NK-92 (cell line): ENCODE data around the gene CLDN9.
A peak's percentile ranks its signal among the peaks of the same experiment; 100 is the strongest.

Experiments
- DNase-seq: peaks from one replicate; lab custom pipeline; 2025; ENCODE audit not compliant: unreplicated experiment; lab: John Stamatoyannopoulos, UW

CLDN9 gene

DNA sequence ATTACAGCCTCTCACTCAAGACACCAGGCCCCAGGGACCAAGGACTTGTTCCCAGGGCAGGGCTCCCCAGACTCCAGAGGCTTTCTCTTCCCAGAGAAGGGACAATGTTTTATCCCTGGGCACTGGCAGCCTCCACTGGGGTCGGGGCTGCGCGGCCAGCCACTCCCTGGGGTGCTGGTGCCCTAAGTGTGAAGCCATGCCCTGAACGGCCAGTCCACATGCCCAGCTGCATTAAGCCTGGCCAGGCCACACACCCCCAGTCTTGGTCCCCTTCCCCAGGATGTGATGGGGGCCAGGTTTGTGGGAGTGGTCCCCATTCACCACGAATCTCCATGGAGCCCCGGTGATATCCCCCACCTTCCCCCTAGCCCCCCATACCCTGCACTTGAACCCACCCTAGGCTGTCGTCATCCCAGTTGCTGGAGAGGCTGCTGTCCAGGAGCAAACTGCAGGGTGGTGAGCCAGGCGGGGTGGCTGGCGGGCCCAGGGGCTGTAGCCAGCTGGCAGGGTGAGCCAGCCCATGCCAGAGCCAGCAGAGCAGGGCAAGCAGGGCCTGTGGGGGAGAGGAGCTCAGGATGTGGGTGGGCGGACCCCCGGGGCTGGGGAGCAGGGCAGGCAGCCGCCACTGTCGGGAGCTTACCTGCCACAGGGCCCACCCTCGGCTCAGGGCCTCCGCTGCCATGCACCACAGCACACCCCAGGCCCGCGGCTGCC is 39.0 kb upstream of the CLDN9 start:
- no peak for DNase-seq

GRCh38 chr16:2974319-2975056 is 38.2 kb upstream of the CLDN9 start:
- no peak for DNase-seq

DNA sequence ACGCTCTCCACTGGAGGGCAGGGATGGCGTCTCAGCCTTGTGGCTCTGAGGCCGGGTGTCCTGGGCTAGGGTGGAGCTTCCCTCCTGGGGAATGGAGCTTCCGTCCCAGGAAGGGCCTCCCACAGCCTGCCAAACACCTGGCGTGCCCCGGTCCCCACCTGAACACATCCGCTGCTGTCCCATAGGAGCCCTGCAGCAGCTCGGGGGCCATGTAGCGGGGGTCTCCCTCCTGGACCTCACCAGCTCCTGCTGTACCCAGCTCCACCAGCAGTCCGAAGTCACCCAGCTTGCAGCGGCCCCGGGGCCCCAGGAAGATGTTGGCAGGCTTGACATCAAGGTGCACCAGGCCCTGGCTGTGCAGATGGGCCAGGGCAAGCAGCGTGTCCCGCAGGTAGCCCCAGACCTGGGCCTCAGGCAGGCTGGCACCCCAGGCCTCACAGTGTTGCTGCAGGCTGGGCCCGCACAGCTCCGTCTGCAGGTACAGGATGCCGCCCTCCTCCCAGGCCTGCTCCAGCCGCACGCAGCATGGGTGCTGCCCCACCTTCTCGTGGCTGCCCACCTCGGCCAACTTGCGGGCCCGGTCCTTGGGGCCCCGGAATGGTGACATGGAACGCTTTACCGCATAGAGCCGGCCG is 37.4 kb upstream of the CLDN9 start:
- DNase-seq, result no peak

DNA sequence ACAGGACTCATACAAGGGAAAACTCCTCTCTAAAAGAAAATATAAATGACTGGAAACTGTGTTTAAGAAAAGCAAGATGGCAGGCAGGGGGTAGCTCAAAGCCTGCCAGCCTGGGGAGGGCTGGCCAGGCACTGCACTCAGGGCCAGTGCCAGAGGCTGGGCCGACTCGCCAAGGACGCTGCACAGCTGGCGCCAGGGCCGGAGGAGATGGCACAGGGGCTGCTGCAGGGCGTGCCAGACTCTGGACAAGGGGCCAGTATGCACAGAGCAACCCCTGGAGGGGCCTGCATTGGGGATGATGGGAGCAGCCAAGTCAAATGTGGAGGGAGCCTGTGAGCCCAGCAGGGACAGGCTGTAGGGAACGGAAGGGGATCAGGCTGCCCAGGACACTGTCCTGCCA is 36.5 kb upstream of the CLDN9 start:
- no peak for DNase-seq

DNA sequence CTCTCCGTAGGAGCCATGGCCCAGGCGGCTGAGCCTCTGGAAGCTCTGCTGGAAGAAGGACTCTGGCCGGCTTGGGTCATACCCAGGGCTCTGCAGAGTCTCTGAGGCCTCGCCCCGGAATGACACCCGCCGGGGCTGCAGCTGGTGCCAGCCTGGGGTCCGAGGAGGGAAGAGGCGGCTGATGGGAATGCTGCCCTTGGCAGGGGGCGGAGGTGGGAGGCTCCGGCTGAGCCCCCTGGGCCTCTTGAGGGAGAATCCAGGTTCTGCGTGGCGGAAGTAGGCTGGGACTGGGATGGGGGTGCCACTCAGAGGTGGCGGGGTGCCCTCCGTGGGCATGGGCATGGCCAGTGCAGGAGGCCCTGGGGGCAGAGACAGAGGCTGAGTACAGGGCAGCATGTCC is 36.0 kb upstream of the CLDN9 start:
- no peak for DNase-seq

DNA sequence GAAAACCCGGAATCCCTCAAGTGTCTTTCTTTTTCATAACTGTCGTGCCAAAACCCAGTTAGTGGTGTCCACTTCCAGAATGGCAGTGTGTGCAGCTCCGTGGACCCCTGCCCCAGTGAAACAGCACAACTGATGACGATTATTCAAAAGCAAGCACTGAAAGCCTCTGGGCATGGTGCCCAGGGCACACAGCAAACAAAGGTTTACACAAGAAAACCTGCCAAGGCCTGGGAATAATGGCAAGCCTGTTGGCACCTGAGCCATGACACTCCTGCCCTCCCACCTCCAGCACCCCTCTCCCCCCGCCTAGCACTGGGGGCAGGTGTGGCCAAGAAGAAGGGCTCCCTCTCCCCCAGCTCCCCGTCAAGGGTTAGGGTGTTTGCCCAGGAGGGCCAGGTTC is 35.3 kb upstream of the CLDN9 start:
- no peak for DNase-seq

DNA sequence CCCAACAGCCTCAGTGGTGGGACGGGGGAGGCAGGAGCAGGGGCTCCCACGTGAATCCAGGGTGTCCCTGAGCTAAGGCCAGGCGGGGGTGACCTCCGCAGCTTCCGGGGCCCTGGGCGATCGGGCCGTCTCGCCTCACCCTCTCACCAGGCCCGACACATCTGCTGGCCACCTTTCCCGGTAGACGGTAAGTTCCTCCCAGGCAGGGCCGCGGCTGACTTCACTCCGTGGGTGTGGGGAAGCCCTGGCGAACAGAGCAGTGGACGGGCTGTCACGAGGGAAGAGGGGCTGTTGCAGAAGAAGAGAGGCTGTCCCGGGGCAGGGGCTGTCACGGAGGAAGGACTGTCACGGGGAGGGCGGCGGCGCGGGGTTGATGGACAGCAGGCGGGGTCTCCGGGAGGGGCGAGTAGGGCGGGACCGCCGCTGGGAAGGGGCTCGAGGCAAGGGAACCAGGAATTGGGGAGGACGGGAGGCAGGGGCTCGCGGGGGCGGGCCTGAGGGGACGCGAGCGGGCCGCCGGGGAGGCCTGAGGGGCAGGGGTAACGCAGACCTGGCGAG is 33.0 kb upstream of the CLDN9 start:
- DNase-seq, result no peak

- peak; percentile 61 for DNase-seq
Observed at GRCh38 chr16:2980227-2981176, 32.2 kb upstream of the CLDN9 start, which contains the start of gene PKMYT1. Gene PKMYT1, minus strand, starts transcription at chr16:2980446. Its CDS starts 789 bp downstream, at chr16:2979657.

- DNase-seq, result no peak
Observed at GRCh38 chr16:2981177-2981898, 31.4 kb upstream of the CLDN9 start.

- DNase-seq, result no peak
Observed at GRCh38 chr16:2981899-2982250, 30.8 kb upstream of the CLDN9 start.

GRCh38 chr16:2982402-2982801 is 30.3 kb upstream of the CLDN9 start:
- DNase-seq, result no peak

- DNase-seq, result no peak
Observed at GRCh38 chr16:2983706-2984136, 29.0 kb upstream of the CLDN9 start.

- no peak for DNase-seq
Observed at GRCh38 chr16:2985462-2985861, 27.3 kb upstream of the CLDN9 start.

- DNase-seq, result no peak
Observed at GRCh38 chr16:2985893-2986355, 26.8 kb upstream of the CLDN9 start.

DNA sequence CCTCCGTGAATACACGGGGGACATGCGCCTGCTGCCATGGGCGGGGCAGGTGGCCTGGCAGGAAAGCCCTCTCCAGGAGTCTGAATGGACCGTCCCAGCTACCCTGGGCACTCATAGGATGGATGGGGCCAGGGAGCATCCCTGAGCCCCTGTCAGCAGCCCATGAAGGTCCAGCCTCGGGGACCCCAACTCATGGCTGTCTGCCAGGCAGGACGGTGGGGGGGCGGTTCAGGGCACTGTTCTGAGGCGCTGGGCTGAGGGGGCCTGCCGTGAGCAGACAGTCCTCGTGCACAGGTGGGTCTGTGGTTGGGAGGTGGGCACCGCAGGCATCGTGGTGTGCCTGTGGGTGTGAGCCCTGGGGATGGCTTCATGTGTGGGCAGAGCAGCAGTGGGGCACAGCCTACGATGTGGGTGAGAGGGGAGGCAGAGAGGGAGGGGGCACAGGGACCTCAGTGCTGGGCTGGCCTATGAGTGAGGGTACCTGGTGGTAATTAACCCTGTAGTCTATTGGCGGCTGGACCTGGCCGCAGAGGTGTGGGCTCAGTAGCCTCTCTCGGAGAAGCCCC is 26.0 kb upstream of the CLDN9 start:
- DNase-seq, result no peak

- no peak for DNase-seq
Observed at GRCh38 chr16:2987286-2987685, 25.4 kb upstream of the CLDN9 start.

DNA sequence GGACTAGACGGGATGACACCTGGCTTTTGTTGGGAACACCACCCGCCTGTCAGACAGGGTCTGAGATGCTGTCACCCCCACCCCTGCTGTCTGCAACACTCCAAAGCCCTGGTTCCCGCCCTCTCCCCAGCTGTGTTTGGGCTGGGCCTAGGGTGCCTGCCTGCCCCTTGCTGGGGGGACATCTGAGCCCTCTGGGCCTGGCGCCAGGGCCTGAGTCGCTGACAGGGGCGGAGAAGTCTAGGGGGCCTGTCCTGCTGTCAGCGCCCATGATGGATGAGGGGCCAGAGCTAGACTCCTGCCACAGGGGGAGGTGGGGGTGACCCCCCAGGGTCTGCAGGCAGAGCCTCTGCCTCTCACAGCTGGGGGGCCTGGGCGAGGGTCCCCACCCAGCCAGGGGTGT is 24.9 kb upstream of the CLDN9 start:
- no peak for DNase-seq

DNA sequence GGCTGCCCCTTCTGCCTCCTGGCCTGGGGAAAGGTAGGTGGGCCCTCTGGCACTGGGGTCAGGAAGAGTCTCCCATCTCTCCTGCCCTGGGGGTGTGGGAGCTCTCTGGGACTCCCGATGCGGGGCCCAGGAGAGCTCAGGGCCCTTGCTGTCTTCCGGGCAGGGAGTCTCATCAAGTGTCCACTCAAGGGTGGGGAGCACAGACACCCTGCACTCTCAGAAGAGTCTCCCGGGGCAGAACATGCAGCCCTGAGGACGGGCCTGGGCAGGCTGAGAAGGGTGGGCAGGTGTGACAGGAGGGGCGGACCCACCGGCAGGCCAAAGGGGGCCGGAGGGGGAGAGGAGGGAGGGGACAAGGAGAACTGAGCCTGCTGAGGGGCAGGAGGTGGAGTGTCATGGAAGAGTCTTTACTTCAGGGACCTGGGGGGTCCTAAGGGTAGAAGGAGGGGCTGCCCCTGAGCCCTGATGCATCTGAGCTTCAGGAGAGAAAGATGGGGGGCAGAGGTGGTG is 24.1 kb upstream of the CLDN9 start:
- no peak for DNase-seq

GRCh38 chr16:2990891-2991290 is 21.8 kb upstream of the CLDN9 start:
- DNase-seq, result no peak
